HepG2 (cell line): ENCODE results near the gene BABAM1. TPM values are rescaled to one million over a fixed set of nuclear protein-coding genes. Genes with fewer than 3 reads are reported as not detected.
A peak's percentile ranks its signal among the peaks of the same experiment; 100 is the strongest.

Experiments
- CSRNP1 ChIP-seq: sonication (generic); formaldehyde crosslinking; IDR thresholded peaks from 2 replicates; pipeline ENCODE4 v1.8.1; 2023; ENCODE audit warnings: mild to moderate bottlenecking, missing genetic modification reagents
- GMEB1 ChIP-seq: sonication (generic); formaldehyde crosslinking; IDR thresholded peaks from 2 replicates; pipeline ENCODE4 v1.5.1; 2020; ENCODE audit warnings: missing genetic modification reagents, mild to moderate bottlenecking, borderline replicate concordance
- HDAC2 ChIP-seq: sonication (generic); formaldehyde crosslinking; IDR thresholded peaks from 2 replicates; pipeline ENCODE4 v1.4.0; 2020; ENCODE audit warnings: missing genetic modification reagents
- HNF4G ChIP-seq, 2 experiments: sonication (generic) in 1 of 2; formaldehyde crosslinking in 1 of 2; IDR thresholded peaks; 2 replicates each; pipeline versions ENCODE4 v1.4.0 to v1.6.1; 2011 to 2020; ENCODE audit warnings: borderline replicate concordance in 2 of 2, low read depth in 2 of 2, mild to moderate bottlenecking in 2 of 2, low read length in 1 of 2, missing genetic modification reagents in 1 of 2, moderate library complexity in 1 of 2
- HOXA3 ChIP-seq: sonication (generic); formaldehyde crosslinking; IDR thresholded peaks from 2 replicates; pipeline ENCODE4 v1.5.0; 2020; ENCODE audit warnings: missing genetic modification reagents
- KLF12 ChIP-seq: sonication (generic); formaldehyde crosslinking; IDR thresholded peaks from 2 replicates; pipeline ENCODE4 v1.4.0; 2020; ENCODE audit warnings: missing genetic modification reagents, borderline replicate concordance
- MED1 ChIP-seq: sonication (generic); formaldehyde crosslinking; IDR thresholded peaks from 2 replicates; pipeline ENCODE4 v1.4.0; 2020; ENCODE audit warnings: missing genetic modification reagents
- MYC ChIP-seq: sonication (generic); formaldehyde crosslinking; IDR thresholded peaks from 2 replicates; pipeline ENCODE4 v1.9.0; 2021; ENCODE audit warnings: missing genetic modification reagents, borderline replicate concordance
- NFATC3 ChIP-seq: sonication (generic); formaldehyde crosslinking; IDR thresholded peaks from 2 replicates; pipeline ENCODE4 v1.5.1; 2020; ENCODE audit warnings: mild to moderate bottlenecking, missing genetic modification reagents
- PITX1 ChIP-seq: sonication (generic); formaldehyde crosslinking; IDR thresholded peaks from 2 replicates; pipeline ENCODE4 v1.5.1; 2020; ENCODE audit warnings: mild to moderate bottlenecking, missing genetic modification reagents
- PLRG1 ChIP-seq: fragments of 450-650 bp; conservative IDR thresholded peaks from 2 replicates; pipeline ENCODE4 v1.6.1; 2016
- POLR2A ChIP-seq, 2 experiments: IDR thresholded peaks; 2 replicates each; pipeline ENCODE4 v1.6.1; 2011; ENCODE audit warnings: low read depth in 2 of 2, low read length in 2 of 2, mild to moderate bottlenecking in 1 of 2, moderate library complexity in 1 of 2; ENCODE audit not compliant: insufficient read depth in 1 of 2
- THAP7 ChIP-seq: sonication (generic); formaldehyde crosslinking; IDR thresholded peaks from 2 replicates; pipeline ENCODE4 v1.8.1; 2023; ENCODE audit warnings: mild to moderate bottlenecking, missing genetic modification reagents
- ZBTB20 ChIP-seq: sonication (generic); formaldehyde crosslinking; IDR thresholded peaks from 2 replicates; pipeline ENCODE4 v1.8.1; 2023; ENCODE audit warnings: missing genetic modification reagents, low read depth, mild to moderate bottlenecking, borderline replicate concordance
- ZC3H13 ChIP-seq: sonication (generic); formaldehyde crosslinking; IDR thresholded peaks from 2 replicates; pipeline ENCODE4 v1.8.1; 2023; ENCODE audit warnings: mild to moderate bottlenecking, missing genetic modification reagents, moderate library complexity
- ZIK1 ChIP-seq: sonication (generic); formaldehyde crosslinking; IDR thresholded peaks from 2 replicates; pipeline ENCODE4 v1.5.0; 2020; ENCODE audit warnings: mild to moderate bottlenecking, low read depth, missing genetic modification reagents, borderline replicate concordance
- ZNF263 ChIP-seq: sonication (generic); formaldehyde crosslinking; IDR thresholded peaks from 2 replicates; pipeline ENCODE4 v1.4.0; 2020; ENCODE audit warnings: missing genetic modification reagents
- ZNF747 ChIP-seq: sonication (generic); formaldehyde crosslinking; IDR thresholded peaks from 2 replicates; pipeline ENCODE4 v1.8.1; 2023; ENCODE audit warnings: missing genetic modification reagents, mild to moderate bottlenecking, borderline replicate concordance
- ZNF878 ChIP-seq: sonication (generic); formaldehyde crosslinking; IDR thresholded peaks from 2 replicates; pipeline ENCODE4 v1.8.1; 2023; ENCODE audit warnings: mild to moderate bottlenecking, missing genetic modification reagents, moderate library complexity
- polyA plus RNA-seq, 8 experiments: library from polyadenylated mRNA; depleted of rRNA in 3 of 8; stranded (reverse) in 7 of 8; unstranded in 1 of 8; fragments of >200 nt; fragmentation: Illumina TruSeq in 4 of 8; extraction: Trizol in 4 of 8; gene quantifications; 2 replicates each; pipeline versions ENCODE4 v1.2.1 to v1.2.3, GENCODE V29; 2011 to 2016; ENCODE audit warnings: low read depth in 4 of 8, missing spikeins in 1 of 8, mixed read lengths in 1 of 8; ENCODE audit not compliant: insufficient read depth in 1 of 8
- total RNA-seq, 5 experiments: library from RNA; depleted of rRNA; stranded (reverse); fragments of >200 nt; fragmentation: Illumina TruSeq; extraction: Trizol; gene quantifications; 2 replicates each; pipeline ENCODE4 v1.2.3, GENCODE V29; 2016; ENCODE audit warnings: low read depth in 1 of 5
- TF ChIP-seq, protein P1 (sequence below): sonication (generic); formaldehyde crosslinking; IDR thresholded peaks from 2 replicates; pipeline ENCODE4 v1.5.0; 2020; ENCODE audit warnings: mild to moderate bottlenecking, missing genetic modification reagents, borderline replicate concordance

The BABAM1 gene
- total and polyA plus RNA-seq, 2 of the 13 experiments (the other 11 are each of a cell fraction or from before 2014, with no cell fraction given), result 70.0 to 82.0 TPM

DNA sequence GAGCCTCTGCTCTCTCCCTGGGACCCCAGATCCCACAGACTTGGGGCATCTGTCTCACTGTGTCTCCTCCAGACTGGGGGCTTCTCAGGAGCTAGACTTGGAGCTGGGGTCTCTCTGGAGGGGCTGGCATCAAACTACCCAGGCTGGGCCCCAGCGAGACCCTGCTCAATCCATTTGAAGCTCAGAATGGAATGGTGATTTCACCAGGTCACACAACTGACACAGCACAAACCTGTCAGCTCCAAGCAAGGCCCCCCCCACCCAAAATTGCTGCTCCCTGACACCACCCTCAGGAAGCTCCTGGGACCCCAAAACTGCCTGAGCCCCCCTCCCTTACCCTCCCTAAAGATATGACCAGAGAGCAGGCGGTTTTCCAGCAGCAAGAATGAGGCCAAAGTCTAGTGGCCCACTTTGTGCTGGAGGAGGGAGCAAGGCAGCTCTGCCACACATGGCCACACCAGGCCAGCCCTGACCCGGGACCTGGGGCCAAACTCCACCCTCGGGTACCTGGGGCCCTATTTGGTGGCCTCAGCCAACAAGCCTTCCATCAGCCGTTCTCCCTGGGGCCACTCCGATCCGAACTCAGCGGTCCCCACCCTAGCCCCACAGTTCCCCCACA lies 23.9 kb upstream of the BABAM1 start (continued):
- TF ChIP-seq PITX1 (no peak), POLR2A (IDR thresholded peaks at IDR 0.05; ENCODE audit: insufficient read depth in 1 of 2, low read depth in 2 of 2, low read length in 2 of 2) (peak; percentile 40 to 48; a peak in 2 of 4 replicates), THAP7 (CRISPR knock-in tag) (0 out of 2 replicates have a peak, but pooled peaks have one; percentile 67), HOXA3 (CRISPR knock-in tag) (peak; percentile 45; the same call in 1 of the 2 replicates), KLF12 (CRISPR knock-in tag) (0 out of 2 replicates have a peak, but pooled peaks have one; percentile 4), ZBTB20 (CRISPR knock-in tag) (no peak), MED1 (CRISPR knock-in tag) (0 out of 2 replicates have a peak, but pooled peaks have one; percentile 31), ZNF747 (CRISPR knock-in tag) (0 out of 2 replicates have a peak, but pooled peaks have one; percentile 42), HNF4G (IDR thresholded peaks at IDR 0.05; ENCODE audit: borderline replicate concordance, low read depth, low read length) (peak; percentile 62; the same call in 1 of the 2 replicates), HNF4G (CRISPR knock-in tag; IDR thresholded peaks at IDR 0.05; ENCODE audit: borderline replicate concordance, low read depth) (peak; percentile 60; the same call in 1 of the 2 replicates), CSRNP1 (CRISPR knock-in tag) (0 out of 2 replicates have a peak, but pooled peaks have one; percentile 39), GMEB1 (CRISPR knock-in tag) (peak; percentile 27; the same call in 1 of the 2 replicates), MYC (peak; percentile 73; the same call in 1 of the 2 replicates), HDAC2 (CRISPR knock-in tag) (0 out of 2 replicates have a peak, but pooled peaks have one; percentile 3), NFATC3 (CRISPR knock-in tag) (no peak), ZNF263 (CRISPR knock-in tag) (peak; percentile 56; the same call in 1 of the 2 replicates), ZIK1 (CRISPR knock-in tag) (peak; percentile 37; the same call in 1 of the 2 replicates), ZNF878 (CRISPR knock-in tag) (peak; percentile 5; the same call in 1 of the 2 replicates), ZC3H13 (CRISPR knock-in tag) (0 out of 2 replicates have a peak, but pooled peaks have one; percentile 15), PLRG1 (no peak)
- TF ChIP-seq, protein P1, sequence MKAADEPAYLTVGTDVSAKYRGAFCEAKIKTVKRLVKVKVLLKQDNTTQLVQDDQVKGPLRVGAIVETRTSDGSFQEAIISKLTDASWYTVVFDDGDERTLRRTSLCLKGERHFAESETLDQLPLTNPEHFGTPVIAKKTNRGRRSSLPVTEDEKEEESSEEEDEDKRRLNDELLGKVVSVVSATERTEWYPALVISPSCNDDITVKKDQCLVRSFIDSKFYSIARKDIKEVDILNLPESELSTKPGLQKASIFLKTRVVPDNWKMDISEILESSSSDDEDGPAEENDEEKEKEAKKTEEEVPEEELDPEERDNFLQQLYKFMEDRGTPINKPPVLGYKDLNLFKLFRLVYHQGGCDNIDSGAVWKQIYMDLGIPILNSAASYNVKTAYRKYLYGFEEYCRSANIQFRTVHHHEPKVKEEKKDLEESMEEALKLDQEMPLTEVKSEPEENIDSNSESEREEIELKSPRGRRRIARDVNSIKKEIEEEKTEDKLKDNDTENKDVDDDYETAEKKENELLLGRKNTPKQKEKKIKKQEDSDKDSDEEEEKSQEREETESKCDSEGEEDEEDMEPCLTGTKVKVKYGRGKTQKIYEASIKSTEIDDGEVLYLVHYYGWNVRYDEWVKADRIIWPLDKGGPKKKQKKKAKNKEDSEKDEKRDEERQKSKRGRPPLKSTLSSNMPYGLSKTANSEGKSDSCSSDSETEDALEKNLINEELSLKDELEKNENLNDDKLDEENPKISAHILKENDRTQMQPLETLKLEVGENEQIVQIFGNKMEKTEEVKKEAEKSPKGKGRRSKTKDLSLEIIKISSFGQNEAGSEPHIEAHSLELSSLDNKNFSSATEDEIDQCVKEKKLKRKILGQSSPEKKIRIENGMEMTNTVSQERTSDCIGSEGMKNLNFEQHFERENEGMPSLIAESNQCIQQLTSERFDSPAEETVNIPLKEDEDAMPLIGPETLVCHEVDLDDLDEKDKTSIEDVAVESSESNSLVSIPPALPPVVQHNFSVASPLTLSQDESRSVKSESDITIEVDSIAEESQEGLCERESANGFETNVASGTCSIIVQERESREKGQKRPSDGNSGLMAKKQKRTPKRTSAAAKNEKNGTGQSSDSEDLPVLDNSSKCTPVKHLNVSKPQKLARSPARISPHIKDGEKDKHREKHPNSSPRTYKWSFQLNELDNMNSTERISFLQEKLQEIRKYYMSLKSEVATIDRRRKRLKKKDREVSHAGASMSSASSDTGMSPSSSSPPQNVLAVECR (CRISPR knock-in tag), result 0 out of 2 replicates have a peak, but pooled peaks have one; percentile 4
